Prostate gland (tissue), 2 donors: Measurements from ENCODE around the gene SYT12.

Experiments used
- CTCF ChIP-seq, 4 experiments: fragments of 200-600 bp in 2 of 4; fragments of 450-650 bp in 2 of 4; sonication (generic) in 2 of 4; IDR thresholded peaks; 1 replicate in 3 of 4; 2 replicates in 1 of 4; pipeline ENCODE4 v1.5.1; 2016 to 2019; ENCODE audit warnings: antibody characterized with exemption in 4 of 4, mild to moderate bottlenecking in 2 of 4, moderate library complexity in 2 of 4
- POLR2A ChIP-seq: fragments of 450-650 bp; IDR thresholded peaks from one replicate; pipeline ENCODE4 v1.6.1; 2016; ENCODE audit warnings: antibody characterized with exemption, mild to moderate bottlenecking

- TF ChIP-seq CTCF (IDR thresholded peaks at IDR 0.05) (no peak), POLR2A (no peak)
Observed at GRCh38 chr11:67057205-67057672, 34.3 kb downstream of the SYT12 start.
